Vagina (tissue), 2 donors: ENCODE data around the gene AMBP. TPM values are rescaled to one million over a fixed set of nuclear protein-coding genes. Genes with fewer than 3 reads are reported as not detected.

Source experiments
- DNase-seq, 2 donors: peaks; one replicate each; pipeline ENCODE4 v3.0.0-alpha.2; 2017; ENCODE audit errors: extremely low spot score in 2 of 2
- H3K27ac ChIP-seq: fragments of 200-600 bp; sonication (generic); one replicate; pipeline ENCODE4 v1.5.1; 2019
- H3K27me3 ChIP-seq: fragments of 200-600 bp; sonication (generic); one replicate; pipeline ENCODE4 v1.5.1; 2019
- H3K36me3 ChIP-seq, 2 donors: fragments of 200-600 bp; sonication (generic); one replicate each; pipeline ENCODE4 v1.5.1; 2017 to 2019
- H3K4me1 ChIP-seq: fragments of 200-600 bp; sonication (generic); one replicate; pipeline ENCODE4 v1.5.1; 2019
- H3K4me3 ChIP-seq, 2 donors: fragments of 200-600 bp; sonication (generic); 1 replicate in 1 of 2; 2 replicates in 1 of 2; pipeline ENCODE4 v1.5.1; 2016 to 2019
- H3K9me3 ChIP-seq: fragments of 200-600 bp; sonication (generic); one replicate; pipeline ENCODE4 v1.5.1; 2019
- POLR2A ChIP-seq, 2 donors: fragments of 450-650 bp; IDR thresholded peaks; one replicate each; pipeline ENCODE4 v1.6.1; 2017; ENCODE audit warnings: antibody characterized with exemption in 2 of 2, mild to moderate bottlenecking in 2 of 2, moderate library complexity in 2 of 2
- POLR2AphosphoS5 ChIP-seq, 2 donors: sonication (generic); formaldehyde crosslinking; IDR thresholded peaks; one replicate each; pipeline ENCODE4 v1.9.0; 2017; ENCODE audit warnings: antibody characterized with exemption in 2 of 2, mild to moderate bottlenecking in 2 of 2, low read depth in 1 of 2; ENCODE audit not compliant: insufficient read depth in 1 of 2
- intact Hi-C: fragments of 100-400 bp; cut with DNase I; formaldehyde crosslinking; loops from one replicate; pipeline ENCODE4 v1.15.1; 2023
- total RNA-seq: library from RNA; depleted of rRNA; stranded (reverse); fragments of >200 nt; gene quantifications from one replicate; pipeline ENCODE4 v1.2.3, GENCODE V29; 2016
- TF ChIP-seq, protein P1 (sequence below), 3 experiments: fragments of 450-650 bp in 2 of 3; fragments of 200-600 bp in 1 of 3; sonication (generic) in 1 of 3; IDR thresholded peaks; one replicate each; pipeline ENCODE4 v1.5.1; 2017 to 2019; ENCODE audit warnings: antibody characterized with exemption in 3 of 3, mild to moderate bottlenecking in 2 of 3, moderate library complexity in 2 of 3

AMBP gene
- total RNA-seq = not detected

DNA sequence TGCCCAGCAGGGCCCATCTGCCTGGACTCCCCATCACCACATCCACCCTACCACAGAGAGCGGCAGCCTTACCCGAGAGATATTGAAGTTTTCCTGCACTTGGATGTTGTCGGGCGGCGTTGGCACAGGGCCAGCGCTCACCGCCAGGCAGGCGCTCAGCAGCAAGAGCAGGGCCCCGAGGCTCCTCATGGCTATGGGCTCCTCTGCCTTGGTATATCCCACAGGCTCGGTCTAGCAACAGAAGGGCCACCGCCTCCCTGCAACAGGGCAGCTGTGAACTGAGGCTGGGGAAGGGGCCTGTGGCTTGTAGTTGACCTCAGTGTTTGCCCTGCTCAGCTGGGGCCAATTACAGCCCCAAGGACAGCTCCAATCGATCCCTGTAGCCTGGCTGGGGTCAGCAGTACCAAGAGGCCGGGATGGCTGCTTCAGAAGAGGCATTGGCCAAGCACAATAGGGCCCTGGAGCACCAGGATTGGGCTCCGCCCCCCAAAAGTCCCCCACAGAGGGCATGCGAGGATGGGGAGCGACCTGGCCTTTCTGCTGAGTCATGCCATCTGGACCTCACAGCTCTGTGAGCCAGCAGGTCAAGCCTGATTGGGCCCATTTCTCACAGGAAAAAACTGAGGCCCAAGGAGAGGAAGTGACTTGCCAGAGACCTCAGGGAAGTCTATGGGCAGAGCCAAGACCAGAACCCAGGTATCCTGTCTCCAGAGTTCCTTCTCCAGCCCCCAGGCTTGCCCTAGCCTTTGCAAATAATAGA is at the start of gene AMBP:
TSS of gene AMBP (minus strand) at position 280 of the 760 bp plus-strand sequence. CDS start at position 189, 91 bp downstream.
- no peaks in the 10 kb centered on the region for H3K36me3 ChIP-seq
- H3K4me1 ChIP-seq = peaks cover 11% of the 10 kb centered on the region
- no peaks in the 10 kb centered on the region for H3K9me3 ChIP-seq
- intact Hi-C loops = no loop called here
- H3K27ac ChIP-seq = no peak within 1 kb of the TSS
- no peaks in the 10 kb centered on the region for H3K27me3 ChIP-seq
- H3K4me3 ChIP-seq = no peak within 1 kb of the TSS
- DNase-seq = no peak
- TF ChIP-seq POLR2A (IDR thresholded peaks at IDR 0.05) = no peak
- TF ChIP-seq, protein P1, sequence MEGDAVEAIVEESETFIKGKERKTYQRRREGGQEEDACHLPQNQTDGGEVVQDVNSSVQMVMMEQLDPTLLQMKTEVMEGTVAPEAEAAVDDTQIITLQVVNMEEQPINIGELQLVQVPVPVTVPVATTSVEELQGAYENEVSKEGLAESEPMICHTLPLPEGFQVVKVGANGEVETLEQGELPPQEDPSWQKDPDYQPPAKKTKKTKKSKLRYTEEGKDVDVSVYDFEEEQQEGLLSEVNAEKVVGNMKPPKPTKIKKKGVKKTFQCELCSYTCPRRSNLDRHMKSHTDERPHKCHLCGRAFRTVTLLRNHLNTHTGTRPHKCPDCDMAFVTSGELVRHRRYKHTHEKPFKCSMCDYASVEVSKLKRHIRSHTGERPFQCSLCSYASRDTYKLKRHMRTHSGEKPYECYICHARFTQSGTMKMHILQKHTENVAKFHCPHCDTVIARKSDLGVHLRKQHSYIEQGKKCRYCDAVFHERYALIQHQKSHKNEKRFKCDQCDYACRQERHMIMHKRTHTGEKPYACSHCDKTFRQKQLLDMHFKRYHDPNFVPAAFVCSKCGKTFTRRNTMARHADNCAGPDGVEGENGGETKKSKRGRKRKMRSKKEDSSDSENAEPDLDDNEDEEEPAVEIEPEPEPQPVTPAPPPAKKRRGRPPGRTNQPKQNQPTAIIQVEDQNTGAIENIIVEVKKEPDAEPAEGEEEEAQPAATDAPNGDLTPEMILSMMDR (IDR thresholded peaks at IDR 0.05) = no peak
- no peak for TF ChIP-seq POLR2AphosphoS5 (IDR thresholded peaks at IDR 0.05; ENCODE audit: insufficient read depth in 1 of 2, low read depth in 1 of 2)

- no peak for DNase-seq
- H3K36me3 ChIP-seq = no peaks in the 10 kb centered on the region
- H3K4me3 ChIP-seq = no peak overlapping the region
- no peaks in the 10 kb centered on the region for H3K4me1 ChIP-seq
- no peaks in the 10 kb centered on the region for H3K9me3 ChIP-seq
- no peak overlapping the region for H3K27ac ChIP-seq
- intact Hi-C loops = no loop called here
- no peaks in the 10 kb centered on the region for H3K27me3 ChIP-seq
- TF ChIP-seq POLR2AphosphoS5 (IDR thresholded peaks at IDR 0.05; ENCODE audit: insufficient read depth in 1 of 2, low read depth in 1 of 2) = no peak
- TF ChIP-seq POLR2A (IDR thresholded peaks at IDR 0.05) = no peak
- TF ChIP-seq, protein P1 (IDR thresholded peaks at IDR 0.05) = no peak
Observed at GRCh38 chr9:114126247-114127060, 48.4 kb upstream of the AMBP start.

DNA sequence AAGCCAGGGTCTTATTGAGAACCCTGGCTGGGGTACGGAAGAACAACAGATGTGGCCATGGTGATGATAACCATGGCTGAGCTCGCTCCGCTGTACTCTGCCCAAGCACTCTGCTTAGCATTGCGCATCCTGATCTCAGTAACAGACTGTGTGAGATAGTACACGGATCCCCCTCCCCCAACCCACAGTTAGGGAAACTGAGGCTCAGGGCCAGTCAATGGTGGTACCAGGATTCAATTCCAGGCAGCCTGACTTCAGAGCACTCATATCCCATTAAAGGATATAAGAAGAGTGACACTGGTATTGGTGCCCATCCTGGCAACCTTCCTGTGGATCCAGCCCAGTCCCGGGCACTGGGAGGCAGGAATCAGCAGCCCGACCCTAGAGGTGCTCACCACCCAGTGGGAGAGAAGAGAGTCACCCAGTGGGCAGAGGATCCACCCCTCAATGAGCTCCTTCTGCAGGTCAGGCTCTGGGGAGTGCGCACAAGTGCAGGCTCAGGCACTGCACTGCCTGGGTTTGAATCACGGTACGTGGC is 47.4 kb upstream of the AMBP start:
- no peak overlapping the region for H3K4me3 ChIP-seq
- H3K36me3 ChIP-seq = no peaks in the 10 kb centered on the region
- DNase-seq = no peak
- intact Hi-C loops = no loop called here
- H3K4me1 ChIP-seq = no peaks in the 10 kb centered on the region
- TF ChIP-seq POLR2A (IDR thresholded peaks at IDR 0.05) (no peak), POLR2AphosphoS5 (IDR thresholded peaks at IDR 0.05; ENCODE audit: insufficient read depth in 1 of 2, low read depth in 1 of 2) (no peak)
- TF ChIP-seq, protein P1 (IDR thresholded peaks at IDR 0.05) = no peak
- H3K9me3 ChIP-seq = no peaks in the 10 kb centered on the region
- H3K27ac ChIP-seq = no peak overlapping the region
- no peaks in the 10 kb centered on the region for H3K27me3 ChIP-seq

DNA sequence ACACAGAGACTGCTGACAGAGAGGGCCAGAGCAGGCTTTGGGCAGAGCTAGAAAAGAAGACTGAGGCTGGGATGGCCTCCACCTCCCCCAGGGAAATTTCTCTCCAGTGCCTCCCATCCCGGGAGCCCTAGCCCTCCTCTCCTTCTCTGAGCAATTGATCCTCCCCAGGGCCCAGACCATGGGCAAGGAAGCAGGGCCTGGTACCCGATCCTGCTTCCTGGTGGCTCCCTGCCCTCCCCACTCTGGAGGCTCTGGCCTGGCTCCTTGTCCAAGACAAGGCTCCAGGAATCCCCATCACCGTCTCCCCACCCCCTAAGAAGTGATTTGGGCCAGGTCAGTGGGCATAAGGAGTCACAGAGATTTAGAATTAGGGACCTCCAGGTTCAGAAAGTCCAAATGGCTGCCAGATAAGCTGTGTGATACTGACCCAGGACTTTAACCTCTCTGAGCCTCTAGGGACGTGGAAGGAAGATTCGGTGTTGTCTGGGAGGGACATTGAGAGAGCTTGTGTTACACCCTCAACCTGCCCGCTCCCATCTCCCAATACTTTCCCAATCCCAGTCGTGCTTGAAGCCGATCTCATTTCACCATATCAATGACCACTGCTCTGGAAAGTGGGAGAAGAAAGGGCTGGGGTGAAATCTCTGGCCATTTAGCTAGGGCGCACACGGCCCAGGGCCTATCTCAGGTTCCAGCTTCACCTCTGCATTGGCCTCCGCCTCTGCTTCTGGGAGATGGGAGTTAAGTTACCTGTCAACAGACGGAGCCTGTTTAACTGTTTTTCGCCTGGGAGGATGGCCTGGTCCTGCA is 46.8 kb upstream of the AMBP start:
- H3K9me3 ChIP-seq = no peaks in the 10 kb centered on the region
- H3K36me3 ChIP-seq = no peaks in the 10 kb centered on the region
- no peak overlapping the region for H3K4me3 ChIP-seq
- TF ChIP-seq, protein P1 (IDR thresholded peaks at IDR 0.05) = no peak
- TF ChIP-seq POLR2A (IDR thresholded peaks at IDR 0.05) = no peak
- TF ChIP-seq POLR2AphosphoS5 (IDR thresholded peaks at IDR 0.05; ENCODE audit: insufficient read depth in 1 of 2, low read depth in 1 of 2) = no peak
- no peaks in the 10 kb centered on the region for H3K27me3 ChIP-seq
- no peak for DNase-seq
- intact Hi-C loops = no loop called here
- H3K27ac ChIP-seq = no peak overlapping the region
- H3K4me1 ChIP-seq = no peaks in the 10 kb centered on the region
